HUES64 (cell line): Measurements from ENCODE around the gene ARID3B.
"Not testable (repeated sequence)": the region's sequence is repeated elsewhere in the genome, so short reads cannot be mapped to it uniquely, and the experiment has no call there.

Source experiments
- H3K27ac ChIP-seq: 2 replicates; pipeline ENCODE4 v1.7.0; 2013; ENCODE audit warnings: low read depth, low read length, inconsistent platforms
- H3K27me3 ChIP-seq: 2 replicates; pipeline ENCODE4 v1.6.1; 2013; ENCODE audit warnings: mild to moderate bottlenecking, low read length; ENCODE audit not compliant: insufficient read depth
- H3K36me3 ChIP-seq: 2 replicates; pipeline ENCODE4 v1.6.1; 2013; ENCODE audit warnings: mild to moderate bottlenecking, low read length; ENCODE audit not compliant: insufficient read depth
- H3K4me1 ChIP-seq: 2 replicates; pipeline ENCODE4 v1.6.1; 2013; ENCODE audit warnings: mild to moderate bottlenecking, low read length, moderate library complexity; ENCODE audit not compliant: insufficient read depth
- H3K4me3 ChIP-seq: 2 replicates; pipeline ENCODE4 v1.5.1; 2013; ENCODE audit warnings: mild to moderate bottlenecking, low read length, moderate library complexity
- H3K9ac ChIP-seq: 2 replicates; pipeline ENCODE4 v1.6.1; 2013; ENCODE audit warnings: mild to moderate bottlenecking, low read depth, low read length
- H3K9me3 ChIP-seq: 2 replicates; pipeline ENCODE4 v1.6.1; 2013; ENCODE audit warnings: low read depth, low read length; ENCODE audit not compliant: insufficient read depth
- WGBS: fragments of 150-250, 120-280 bp; methylation state at CpG from one replicate; pipeline ENCODE4 v1.1.7; 2013; ENCODE audit warnings: missing lambda C conversion rate; 5-methylcytosine and 5-hydroxymethylcytosine counted together

The ARID3B gene

GRCh38 chr15:74622758-74623157 lies 81.7 kb downstream of the ARID3B start:
- Histone ChIP-seq H3K9ac (no peak overlapping the region), H3K27ac (no peak overlapping the region), H3K4me3 (no peak overlapping the region), H3K9me3 (no peaks in the 10 kb centered on the region), H3K4me1 (no peaks in the 10 kb centered on the region), H3K27me3 (no peaks in the 10 kb centered on the region), H3K36me3 (peaks cover 87% of the 10 kb centered on the region)
- 95% methylated on average over 2 of the region's 3 CpGs for WGBS

- WGBS, result 91% methylated on average over 7 of the region's 7 CpGs
- Histone ChIP-seq H3K27ac (no peak overlapping the region), H3K4me1 (no peaks in the 10 kb centered on the region), H3K4me3 (no peak overlapping the region), H3K27me3 (no peaks in the 10 kb centered on the region), H3K36me3 (peaks cover 98% of the 10 kb centered on the region), H3K9ac (no peak overlapping the region), H3K9me3 (no peaks in the 10 kb centered on the region)
These were observed 83.1 kb downstream of the ARID3B start for GRCh38 chr15:74624020-74624602.

GRCh38 chr15:74625693-74626092 lies 84.7 kb downstream of the ARID3B start:
- 86% methylated on average over 6 of the region's 6 CpGs for WGBS
- peaks cover 96% of the 10 kb centered on the region for H3K36me3 ChIP-seq
- no peak overlapping the region for H3K27ac ChIP-seq
- no peaks in the 10 kb centered on the region for H3K27me3 ChIP-seq
- H3K9me3 ChIP-seq, result no peaks in the 10 kb centered on the region
- H3K9ac ChIP-seq, result no peak overlapping the region
- no peaks in the 10 kb centered on the region for H3K4me1 ChIP-seq
- no peak overlapping the region for H3K4me3 ChIP-seq

- Histone ChIP-seq H3K27ac (no peak overlapping the region), H3K4me1 (no peaks in the 10 kb centered on the region), H3K36me3 (peaks cover 97% of the 10 kb centered on the region), H3K9ac (no peak overlapping the region), H3K9me3 (no peaks in the 10 kb centered on the region), H3K4me3 (no peak overlapping the region), H3K27me3 (no peaks in the 10 kb centered on the region)
- WGBS, result 96% methylated on average over 7 of the region's 7 CpGs
These were observed 85.3 kb downstream of the ARID3B start for GRCh38 chr15:74626336-74626735.

- Histone ChIP-seq H3K27ac (no peak overlapping the region), H3K36me3 (peaks cover 95% of the 10 kb centered on the region), H3K4me1 (no peaks in the 10 kb centered on the region), H3K9me3 (no peaks in the 10 kb centered on the region), H3K27me3 (no peaks in the 10 kb centered on the region), H3K9ac (no peak overlapping the region), H3K4me3 (no peak overlapping the region)
- 95% methylated on average over 9 of the region's 10 CpGs for WGBS
These were observed 86.0 kb downstream of the ARID3B start for GRCh38 chr15:74626752-74627692.

- H3K27ac ChIP-seq, result no peak overlapping the region
- H3K4me1 ChIP-seq, result no peaks in the 10 kb centered on the region
- H3K36me3 ChIP-seq, result peaks cover 95% of the 10 kb centered on the region
- H3K27me3 ChIP-seq, result no peaks in the 10 kb centered on the region
- H3K9me3 ChIP-seq, result no peaks in the 10 kb centered on the region
- H3K9ac ChIP-seq, result no peak overlapping the region
- WGBS, result 94% methylated on average over 5 of the region's 5 CpGs
- H3K4me3 ChIP-seq, result no peak overlapping the region
These were observed 86.7 kb downstream of the ARID3B start for GRCh38 chr15:74627766-74628165.

GRCh38 chr15:74628199-74628598 lies 87.2 kb downstream of the ARID3B start:
- Histone ChIP-seq H3K9me3 (no peaks in the 10 kb centered on the region), H3K27ac (no peak overlapping the region), H3K9ac (no peak overlapping the region), H3K36me3 (peaks cover 95% of the 10 kb centered on the region), H3K4me3 (no peak overlapping the region), H3K27me3 (no peaks in the 10 kb centered on the region), H3K4me1 (no peaks in the 10 kb centered on the region)
- 96% methylated on average over 3 of the region's 3 CpGs for WGBS

GRCh38 chr15:74628949-74629348 lies 87.9 kb downstream of the ARID3B start:
- H3K36me3 ChIP-seq, result peaks cover 93% of the 10 kb centered on the region
- no peak overlapping the region for H3K9ac ChIP-seq
- H3K4me3 ChIP-seq, result no peak overlapping the region
- H3K27me3 ChIP-seq, result no peaks in the 10 kb centered on the region
- no peaks in the 10 kb centered on the region for H3K9me3 ChIP-seq
- no peaks in the 10 kb centered on the region for H3K4me1 ChIP-seq
- 94% methylated on average over 5 of the region's 5 CpGs for WGBS
- no peak overlapping the region for H3K27ac ChIP-seq

- H3K27ac ChIP-seq, result not testable (repeated sequence)
- H3K36me3 ChIP-seq, result peaks cover 93% of the 10 kb centered on the region
- 95% methylated on average over 10 of the region's 10 CpGs for WGBS
These were observed 88.7 kb downstream of the ARID3B start for GRCh38 chr15:74629696-74630095.

GRCh38 chr15:74630284-74631086 lies 89.5 kb downstream of the ARID3B start:
- H3K4me1 ChIP-seq, result no peaks in the 10 kb centered on the region
- WGBS, result 92% methylated on average over 6 of the region's 6 CpGs
- no peak overlapping the region for H3K27ac ChIP-seq

More at GRCh38 chr15:74629696-74630095, 88.7 kb downstream of the ARID3B start:
- H3K9me3 ChIP-seq, H3K4me1 ChIP-seq, H3K9ac ChIP-seq, H3K4me3 ChIP-seq, H3K27me3 ChIP-seq: not testable (repeated sequence)

GRCh38 chr15:74631087-74631385 lies 90.0 kb downstream of the ARID3B start:
- WGBS, result 90% methylated on average over 3 of the region's 3 CpGs
- H3K27me3 ChIP-seq, result no peaks in the 10 kb centered on the region
- H3K9me3 ChIP-seq, result no peaks in the 10 kb centered on the region
- no peak overlapping the region for H3K27ac ChIP-seq
- peaks cover 87% of the 10 kb centered on the region for H3K36me3 ChIP-seq
- no peak overlapping the region for H3K9ac ChIP-seq
- no peak overlapping the region for H3K4me3 ChIP-seq
- H3K4me1 ChIP-seq, result no peaks in the 10 kb centered on the region

More at GRCh38 chr15:74630284-74631086, 89.5 kb downstream of the ARID3B start:
- peaks cover 92% of the 10 kb centered on the region for H3K36me3 ChIP-seq
- H3K4me3 ChIP-seq, result no peak overlapping the region
- H3K27me3 ChIP-seq, result no peaks in the 10 kb centered on the region
- no peaks in the 10 kb centered on the region for H3K9me3 ChIP-seq
- H3K9ac ChIP-seq, result no peak overlapping the region
